ENCODE data around the gene SLC37A2. TPM values are rescaled to one million over a fixed set of nuclear protein-coding genes. Genes with fewer than 3 reads are reported as not detected.

The SLC37A2 gene
- total RNA-seq, 1 donor from 2014 or later = 1.2 TPM

Other genes with a start within 250 kb of the SLC37A2 start
- gene ROBO3, start 197.9 kb upstream of the SLC37A2 start, total RNA-seq = 10.2 TPM
- 1.6 TPM for gene ROBO4, start 165.4 kb upstream of the SLC37A2 start, total RNA-seq
- not detected for gene HEPN1, start 144.1 kb upstream of the SLC37A2 start, total RNA-seq
- 6.9 TPM for gene HEPACAM, start 127.3 kb upstream of the SLC37A2 start, total RNA-seq
- gene CCDC15, start 109.1 kb upstream of the SLC37A2 start, total RNA-seq = 3.7 TPM
- 18.8 TPM for gene TMEM218, start 48.3 kb downstream of the SLC37A2 start, total RNA-seq
- 4.9 TPM for gene PKNOX2, start 101.4 kb downstream of the SLC37A2 start, total RNA-seq